ENCODE results near the gene SEC23IP.

The SEC23IP gene

DNA sequence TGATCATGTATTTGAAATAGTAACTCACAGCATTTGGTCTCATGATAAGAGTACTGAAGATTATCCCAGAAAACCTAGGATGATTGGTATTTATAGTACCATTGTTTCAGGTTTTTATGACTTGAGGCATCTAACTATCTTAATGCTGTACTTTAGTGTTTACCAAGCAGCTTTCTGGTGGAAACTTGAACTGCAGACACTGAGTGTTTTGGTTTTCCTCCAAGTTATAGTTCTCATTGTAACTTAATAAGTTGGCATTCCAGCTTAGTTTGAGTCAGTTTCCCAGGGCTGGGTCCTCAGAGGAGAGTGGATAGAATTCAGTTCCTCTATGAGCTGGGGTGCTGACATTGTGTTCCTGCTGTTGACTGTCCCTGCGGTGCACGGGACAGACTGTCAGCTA lies 50.4 kb downstream of the SEC23IP start:
- DNase-seq = no peak

DNA sequence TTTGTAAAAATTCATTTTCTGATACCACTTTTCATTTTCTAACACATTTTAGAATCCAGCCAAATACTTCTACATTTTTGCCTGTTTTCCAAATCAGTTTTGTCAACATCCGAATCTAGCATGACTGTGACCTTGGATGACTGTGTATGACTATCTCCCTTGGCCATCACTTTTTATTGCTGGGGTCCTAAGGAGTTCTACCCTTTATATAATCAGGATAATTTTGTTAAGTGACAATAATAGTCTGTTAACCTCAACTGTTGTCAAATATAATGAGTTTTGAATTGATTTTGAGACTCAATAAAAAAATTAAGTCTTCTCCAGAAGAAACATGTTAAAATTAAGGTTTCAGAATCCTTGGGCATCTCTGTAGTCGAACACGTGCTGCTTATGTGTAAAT lies 53.3 kb downstream of the SEC23IP start:
- no peak for DNase-seq

DNA sequence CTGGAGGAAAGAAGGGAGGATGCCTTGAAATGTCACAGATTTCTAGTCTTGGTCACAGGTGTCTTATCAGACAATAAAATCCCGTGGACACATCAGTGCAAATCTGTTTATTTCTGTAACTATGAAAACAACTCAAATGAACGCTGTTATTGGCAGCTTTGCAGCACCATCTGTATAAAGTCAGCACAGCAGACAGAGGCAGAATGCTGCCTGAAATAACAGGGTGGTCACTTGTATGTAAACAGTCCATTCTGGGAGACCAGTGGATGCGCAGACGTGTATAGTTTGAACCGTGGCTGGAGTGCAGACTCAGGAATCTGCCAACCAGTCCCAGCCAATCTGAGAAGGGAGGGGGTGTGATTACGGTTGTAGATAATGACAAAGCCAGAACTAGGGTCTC lies 54.8 kb downstream of the SEC23IP start:
- DNase-seq = no peak

DNA sequence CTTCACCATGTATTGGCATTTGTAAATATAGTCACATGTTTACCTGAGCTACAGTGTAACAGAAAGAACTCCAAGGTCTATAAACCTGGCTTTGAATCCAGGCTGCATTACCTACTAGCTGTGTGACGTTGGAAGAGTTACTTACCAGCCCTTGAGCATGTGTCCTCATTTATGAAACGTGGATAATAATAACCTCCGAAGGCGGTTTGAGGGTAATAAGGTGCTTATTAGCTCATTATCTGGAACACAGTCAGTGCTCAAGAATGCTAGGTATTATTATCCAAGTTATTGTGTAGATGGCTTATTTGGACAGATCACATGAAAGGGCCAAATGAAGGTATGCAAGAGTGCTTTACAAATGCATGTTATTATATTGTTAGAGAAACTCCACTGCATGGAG lies 64.9 kb downstream of the SEC23IP start:
- no peak for DNase-seq

DNA sequence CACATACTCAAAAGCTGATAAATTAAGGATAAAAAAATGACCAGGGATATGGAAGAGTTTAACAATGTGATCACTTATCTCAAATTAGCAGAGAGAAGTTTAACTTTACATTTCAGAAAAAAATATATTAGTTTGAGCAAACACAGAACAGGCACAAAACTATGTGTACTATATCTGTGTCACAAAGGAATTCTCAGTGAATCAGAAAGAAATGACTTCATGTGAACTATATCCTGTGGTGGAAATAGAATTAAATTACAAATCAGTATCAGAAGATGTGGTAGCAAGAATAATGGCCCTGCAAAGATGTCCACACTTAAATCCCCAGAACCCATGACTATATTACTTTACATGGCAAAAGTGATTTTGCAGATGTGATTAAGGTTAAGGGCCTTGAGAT lies 70.3 kb downstream of the SEC23IP start:
- DNase-seq = no peak

DNA sequence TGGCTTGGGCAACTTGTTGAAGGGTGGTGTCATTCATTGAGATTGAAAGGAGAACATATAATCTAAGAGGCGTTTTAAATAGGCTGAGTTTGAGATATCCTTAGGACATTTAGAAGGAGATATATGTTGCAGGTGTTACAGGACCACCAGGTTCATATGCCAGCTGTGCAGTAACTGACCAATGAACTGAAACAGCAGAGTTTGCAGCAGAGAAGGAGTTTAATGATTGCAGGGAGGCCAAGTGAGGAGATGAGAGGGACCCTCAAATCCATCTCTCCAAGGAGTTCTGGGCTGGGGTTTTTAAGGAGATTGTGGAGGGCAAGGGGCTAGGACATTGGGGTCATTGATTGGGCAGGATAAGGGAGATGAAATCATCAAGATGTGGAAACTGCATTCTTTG lies 74.5 kb downstream of the SEC23IP start:
- DNase-seq = no peak

DNA sequence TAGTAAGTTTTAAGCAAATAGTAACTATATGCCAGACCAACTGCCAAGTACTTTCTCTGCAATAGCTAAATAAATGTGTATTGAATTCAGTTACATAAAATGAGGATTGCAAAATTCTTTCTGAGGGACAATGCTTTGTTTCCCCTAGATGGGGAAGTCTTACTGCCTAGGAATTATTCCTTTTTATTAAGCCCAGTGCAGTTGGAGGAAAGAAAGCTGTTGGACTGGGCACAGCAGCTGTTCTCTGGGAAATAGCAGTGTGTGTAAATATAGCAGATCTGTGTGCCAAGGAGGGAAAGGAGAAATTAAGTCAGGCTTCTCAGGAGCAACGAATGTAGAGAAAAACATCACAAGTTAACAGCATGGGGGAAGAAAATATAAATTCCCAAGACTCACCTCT lies 77.1 kb downstream of the SEC23IP start:
- no peak for DNase-seq

DNA sequence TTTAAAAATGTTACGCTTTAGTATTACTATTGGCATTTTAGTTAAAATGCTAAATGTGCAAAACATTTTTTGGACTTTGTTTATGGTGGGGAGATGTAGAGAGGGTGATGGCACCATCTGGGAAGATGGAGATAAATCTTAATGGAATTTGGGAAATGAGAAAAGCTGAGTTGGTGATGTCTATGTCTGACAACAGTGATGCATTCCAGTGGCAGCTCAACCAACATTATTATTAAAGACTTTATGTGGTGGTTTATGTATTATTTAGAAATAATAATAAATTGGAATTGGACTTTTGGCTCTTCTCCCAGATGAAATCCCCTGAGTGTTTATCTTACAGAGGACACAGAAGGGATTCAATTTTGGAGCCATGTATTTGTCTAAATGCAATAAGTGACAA lies 77.6 kb downstream of the SEC23IP start:
- DNase-seq = no peak

DNA sequence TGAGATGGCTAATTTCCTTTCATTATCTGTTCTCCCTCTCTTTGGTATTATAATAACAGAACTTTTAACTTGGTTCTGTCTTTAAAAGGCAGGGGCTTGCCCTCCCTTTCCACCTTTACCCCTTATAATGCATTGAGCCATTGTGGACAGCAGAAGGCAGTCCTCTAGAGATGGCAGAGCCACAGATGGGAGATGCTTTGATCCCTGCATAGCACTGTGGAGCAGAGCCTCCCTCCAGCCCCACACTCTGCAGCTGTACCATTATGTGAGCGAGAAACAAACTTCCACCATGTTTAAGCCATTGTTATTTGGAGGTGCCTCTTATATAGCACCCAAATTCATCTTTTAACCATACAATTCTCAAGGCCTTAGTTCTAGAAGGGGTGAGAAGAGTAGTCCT lies 78.4 kb downstream of the SEC23IP start:
- DNase-seq = no peak

DNA sequence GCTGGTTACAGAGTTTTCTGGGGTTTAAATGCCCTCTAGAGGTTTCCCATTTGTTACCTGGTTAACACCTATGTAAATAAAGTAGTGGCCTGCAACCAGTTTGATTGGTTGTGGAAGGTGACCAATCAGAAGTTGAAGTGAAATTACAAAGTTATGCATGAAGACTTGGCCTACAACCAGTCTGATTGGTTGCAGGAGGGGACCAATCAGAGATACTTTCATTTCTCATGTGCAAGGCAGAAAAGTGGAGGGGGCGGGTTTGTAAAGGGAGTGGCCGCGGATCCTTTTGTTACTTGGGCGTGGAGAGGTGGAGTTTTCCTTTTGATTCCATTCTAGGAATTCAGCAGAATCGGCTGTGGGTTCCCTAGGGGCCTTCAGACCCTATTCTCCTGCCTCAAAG lies 80.8 kb downstream of the SEC23IP start:
- DNase-seq = no peak

DNA sequence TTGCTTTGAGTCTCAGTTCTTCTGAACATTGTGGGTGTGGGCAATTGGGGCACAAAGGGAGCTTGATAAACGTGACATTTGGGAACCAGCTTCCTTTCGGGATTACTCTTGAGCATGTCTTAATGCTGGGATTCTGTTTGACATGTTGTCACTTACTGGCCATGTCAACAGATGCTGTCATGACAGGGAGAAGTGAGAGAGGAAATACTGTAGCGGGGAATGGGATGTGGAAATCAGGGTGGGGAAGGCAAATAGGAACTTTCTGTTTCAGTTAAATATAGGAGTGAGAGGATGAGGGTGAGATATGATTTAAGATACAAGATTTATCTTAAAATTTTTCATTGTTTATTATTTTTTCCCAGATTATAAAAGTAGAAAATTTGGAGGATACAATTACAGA lies 83.9 kb downstream of the SEC23IP start:
- DNase-seq = no peak

DNA sequence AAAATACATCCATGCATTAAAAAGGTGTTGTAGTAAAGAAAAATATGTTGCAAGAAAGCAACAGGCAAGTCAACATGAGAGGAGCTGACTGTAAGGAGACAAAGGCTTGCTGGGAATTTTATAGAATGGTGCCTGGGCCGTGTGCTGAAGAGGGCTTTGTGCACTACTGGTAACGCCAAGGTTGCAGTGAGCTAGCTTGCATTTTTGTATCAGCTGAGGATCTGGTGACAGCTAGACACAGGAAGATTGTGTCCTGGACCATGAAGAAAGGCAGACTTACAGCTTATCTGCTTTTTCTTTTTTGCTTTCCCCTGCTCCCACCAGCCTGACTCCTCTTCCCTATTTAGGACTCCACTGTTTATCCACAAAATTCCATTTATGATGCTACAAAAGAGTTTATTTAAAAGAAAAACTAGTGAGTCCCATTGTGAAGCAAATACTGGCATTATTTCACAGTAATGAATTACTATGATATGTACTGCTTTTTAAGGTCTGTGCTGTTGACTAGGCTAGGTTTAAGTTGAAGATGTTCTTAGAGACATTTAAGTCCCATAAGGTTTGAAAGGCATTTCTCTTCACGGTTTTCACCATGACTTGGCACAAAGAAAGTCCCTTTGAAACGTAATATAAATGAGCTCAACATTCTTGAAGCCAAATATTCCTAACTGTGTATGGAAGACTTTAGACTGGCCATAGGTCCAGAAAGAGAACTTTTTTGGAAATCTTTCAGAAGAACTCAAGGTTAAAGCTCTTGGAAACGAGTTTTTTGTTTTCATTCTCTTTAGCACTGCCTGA lies 88.6 kb downstream of the SEC23IP start:
- no peak for DNase-seq

DNA sequence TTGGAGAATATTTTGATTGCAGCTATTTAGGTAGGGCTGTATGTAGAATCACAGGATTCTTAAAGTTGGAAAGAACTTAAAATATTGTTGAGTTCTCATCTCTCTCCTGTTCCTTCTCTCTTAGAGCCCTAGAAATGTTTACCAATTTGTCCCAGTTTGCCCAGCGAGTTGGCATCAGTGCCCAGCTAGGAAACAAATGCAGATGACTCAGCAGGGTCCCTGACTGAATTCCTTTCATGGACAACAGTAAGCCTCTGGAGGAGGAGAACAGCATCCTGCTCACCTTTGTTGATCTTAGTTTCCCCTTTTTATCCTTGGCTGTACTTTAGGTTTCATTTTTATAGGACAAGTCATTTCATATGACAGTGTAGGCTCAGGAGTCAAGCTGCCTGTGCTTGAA lies 89.3 kb downstream of the SEC23IP start:
- no peak for DNase-seq

DNA sequence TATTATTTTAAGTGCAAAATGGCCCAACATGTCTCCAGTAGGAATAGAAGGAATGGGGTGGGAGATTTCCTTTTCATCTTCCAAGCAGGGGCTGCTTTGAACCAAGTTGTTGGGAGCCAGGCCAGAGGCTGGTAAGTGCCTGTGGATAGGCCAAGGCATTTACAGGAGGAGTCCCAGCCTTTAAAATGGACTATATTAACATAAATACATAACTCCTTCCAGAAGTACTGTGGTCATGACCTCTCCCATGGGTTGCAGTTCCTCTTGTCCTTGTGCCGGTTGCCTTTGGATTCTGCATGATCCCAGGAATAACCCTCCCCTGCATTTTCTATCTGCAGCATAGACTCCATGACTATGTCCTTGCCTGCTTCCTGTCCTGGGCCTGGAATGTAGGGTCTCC lies 95.8 kb downstream of the SEC23IP start:
- DNase-seq = no peak

DNA sequence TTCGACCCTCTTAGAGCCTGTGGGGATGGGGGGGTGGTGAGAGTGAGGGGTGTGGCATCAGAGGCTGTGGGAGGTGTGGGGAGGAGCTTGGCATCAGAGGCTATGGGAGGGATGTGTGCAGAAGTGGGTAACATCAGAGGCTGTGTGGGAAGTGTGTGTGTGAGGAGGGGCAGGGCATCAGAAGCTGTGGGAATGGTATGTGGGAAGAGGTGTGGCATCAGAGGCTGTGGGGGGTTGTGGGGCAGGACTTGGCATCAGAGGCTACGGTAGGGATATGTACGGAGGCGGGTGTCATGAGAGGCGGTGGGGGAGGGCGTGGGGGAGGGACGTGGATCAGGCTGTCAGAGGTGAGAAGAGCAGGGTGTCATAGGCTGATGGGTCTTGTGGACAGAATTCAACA lies 97.4 kb downstream of the SEC23IP start:
- no peak for DNase-seq

DNA sequence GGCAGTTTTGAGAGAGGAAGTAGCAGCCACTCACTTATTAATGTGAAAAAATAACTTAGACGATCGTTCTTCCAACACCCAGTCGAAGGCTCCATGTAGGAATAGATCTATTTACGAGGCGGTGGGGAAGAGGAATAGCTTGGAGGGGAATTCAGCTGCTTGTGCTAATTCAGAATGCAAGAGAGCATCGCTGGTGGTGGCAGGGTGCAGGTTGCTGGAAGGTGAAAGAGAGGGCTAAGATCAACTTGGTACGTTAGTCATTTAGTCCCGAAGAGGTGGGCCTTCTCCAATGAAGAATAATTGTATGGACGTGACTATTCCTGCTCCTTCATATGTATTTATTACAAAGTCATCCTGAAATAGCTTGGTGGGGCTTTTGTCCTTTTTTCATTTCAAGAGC lies 98.5 kb downstream of the SEC23IP start:
- DNase-seq = no peak

DNA sequence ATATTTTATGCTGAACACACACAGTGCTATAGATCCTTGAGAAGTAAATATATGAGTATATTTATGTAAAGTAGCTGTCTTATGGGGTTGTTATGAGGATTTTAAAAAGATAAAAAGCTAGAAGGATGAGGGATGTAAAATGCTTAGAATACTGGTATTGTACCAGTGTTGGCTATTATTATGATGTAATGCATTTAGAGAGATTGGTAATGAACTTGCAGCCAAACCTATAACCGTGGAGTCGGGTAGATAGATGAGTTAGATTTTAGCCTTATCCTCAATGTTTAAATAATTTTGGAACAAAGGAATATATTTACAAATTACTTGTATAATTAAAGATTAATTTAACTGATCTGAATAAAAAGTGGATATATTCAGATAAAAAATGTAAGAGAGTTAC lies 99.3 kb downstream of the SEC23IP start:
- no peak for DNase-seq

All from SW 1271 (cell line).